Skeletal muscle satellite cell (primary cell): ENCODE results near the gene TOP3B.

Experiments used
- H3K27me3 ChIP-seq: 2 replicates; pipeline ENCODE4 v1.7.0; 2013; ENCODE audit warnings: low read length; ENCODE audit not compliant: control insufficient read depth, insufficient read depth
- H3K36me3 ChIP-seq: 2 replicates; pipeline ENCODE4 v1.7.0; 2013; ENCODE audit warnings: mild to moderate bottlenecking, control low read depth, low read length; ENCODE audit not compliant: insufficient read depth
- H3K4me1 ChIP-seq: 2 replicates; pipeline ENCODE4 v1.7.0; 2013; ENCODE audit warnings: low read length; ENCODE audit not compliant: control insufficient read depth, insufficient read depth
- H3K4me2 ChIP-seq: 2 replicates; pipeline ENCODE4 v1.7.0; 2013; ENCODE audit warnings: mild to moderate bottlenecking, low read length
- H3K4me3 ChIP-seq: 2 replicates; pipeline ENCODE4 v1.7.0; 2013; ENCODE audit warnings: low read length
- H3K9ac ChIP-seq: 2 replicates; pipeline ENCODE4 v1.7.0; 2013; ENCODE audit warnings: mild to moderate bottlenecking, low read depth, low read length, moderate library complexity
- H3K9me3 ChIP-seq: replicated peaks from 2 replicates; pipeline ENCODE4 v1.7.0; 2013; ENCODE audit warnings: mild to moderate bottlenecking, control low read depth, low read length

Gene TOP3B

DNA sequence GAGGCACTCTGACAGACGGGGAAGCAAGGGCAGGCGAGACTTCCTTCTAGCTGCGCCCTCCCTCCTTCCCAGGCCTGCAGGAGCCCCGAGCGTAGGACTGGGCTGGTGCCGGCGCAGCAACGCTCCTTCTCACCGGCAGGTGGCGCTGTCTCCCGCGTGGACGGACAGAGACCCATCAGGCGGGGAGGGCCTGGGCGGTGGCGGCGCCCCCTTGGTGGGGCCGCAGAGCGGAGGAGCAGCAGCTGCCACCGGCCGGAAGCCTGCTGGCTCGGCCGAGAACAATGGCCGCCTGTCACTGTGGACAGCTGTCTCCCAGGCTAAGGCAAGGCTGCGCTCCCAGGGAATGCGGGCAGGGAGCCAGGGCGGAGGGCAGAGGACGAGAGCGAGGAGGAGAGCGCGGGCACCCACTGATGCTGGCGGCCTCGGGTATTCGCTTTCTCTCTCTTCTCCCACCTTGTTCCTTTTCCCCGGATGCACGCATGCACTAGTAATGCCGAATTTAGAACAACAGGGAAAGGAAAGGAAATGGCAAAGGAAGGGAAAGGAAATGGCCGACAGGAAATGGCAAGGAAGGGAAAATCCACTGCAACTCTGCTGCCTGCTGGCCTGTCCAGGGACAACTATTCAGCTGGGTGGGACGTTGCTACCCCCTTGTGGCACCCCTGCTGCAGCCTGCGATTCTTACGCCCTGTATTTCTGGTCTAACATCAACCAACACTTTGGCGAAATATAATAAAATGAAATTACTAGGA lies 44.3 kb downstream of the TOP3B start:
- peaks cover 68% of the 10 kb centered on the region for H3K4me1 ChIP-seq
- peak overlapping the region; percentile 70 for H3K4me3 ChIP-seq
- peak overlapping the region; percentile 93 for H3K9ac ChIP-seq
- peaks cover 39% of the 10 kb centered on the region for H3K36me3 ChIP-seq
- no peaks in the 10 kb centered on the region for H3K27me3 ChIP-seq
- H3K9me3 ChIP-seq: no peaks in the 10 kb centered on the region
- H3K4me2 ChIP-seq: peak overlapping the region; percentile 90

GRCh38 chr22:21937821-21938070 lies 44.8 kb downstream of the TOP3B start:
- H3K27me3 ChIP-seq: no peaks in the 10 kb centered on the region
- peak overlapping the region; percentile 93 for H3K9ac ChIP-seq
- peaks cover 44% of the 10 kb centered on the region for H3K36me3 ChIP-seq
- H3K4me2 ChIP-seq: peak overlapping the region; percentile 90
- H3K4me1 ChIP-seq: peaks cover 63% of the 10 kb centered on the region
- H3K4me3 ChIP-seq: peak overlapping the region; percentile 70
- no peaks in the 10 kb centered on the region for H3K9me3 ChIP-seq

GRCh38 chr22:21937041-21937820 lies 45.4 kb downstream of the TOP3B start:
- H3K27me3 ChIP-seq: no peaks in the 10 kb centered on the region
- peaks cover 59% of the 10 kb centered on the region for H3K4me1 ChIP-seq
- peak overlapping the region; percentile 70 for H3K4me3 ChIP-seq
- peaks cover 49% of the 10 kb centered on the region for H3K36me3 ChIP-seq
- peak overlapping the region; percentile 90 for H3K4me2 ChIP-seq
- H3K9me3 ChIP-seq: no peaks in the 10 kb centered on the region
- H3K9ac ChIP-seq: peak overlapping the region; percentile 93

DNA sequence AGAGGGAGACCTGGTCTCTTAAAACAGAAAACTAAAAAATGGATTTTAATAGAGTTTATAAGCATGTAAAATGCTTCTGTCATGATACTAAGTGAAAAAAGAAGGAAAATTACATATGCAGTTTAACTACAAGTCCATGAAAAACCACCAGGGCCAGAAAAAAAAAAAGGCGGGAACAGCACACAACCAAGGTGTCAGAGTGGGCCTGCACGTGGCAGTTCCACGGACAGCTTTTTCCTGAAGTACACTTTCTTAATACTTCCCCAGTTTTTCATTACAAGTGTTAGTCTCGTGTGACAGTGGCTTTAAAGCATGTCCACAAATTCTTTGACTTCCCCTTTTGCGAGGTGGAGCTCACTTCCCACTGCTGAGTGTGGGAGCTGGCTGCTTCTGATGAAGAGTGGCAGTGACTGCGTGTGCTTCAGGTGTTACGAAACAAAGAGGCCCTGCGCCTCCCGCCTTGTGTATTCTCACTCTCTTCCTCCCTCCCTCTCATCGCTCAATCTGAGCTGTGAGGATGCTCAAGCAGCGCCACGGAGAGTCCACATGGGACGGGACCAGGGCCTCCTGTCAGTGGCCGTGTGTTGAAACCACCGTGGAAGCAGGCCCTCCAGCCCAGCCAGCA lies 46.3 kb downstream of the TOP3B start:
- Histone ChIP-seq H3K4me1 (peaks cover 49% of the 10 kb centered on the region), H3K9ac (peak overlapping the region; percentile 93), H3K4me3 (no peak overlapping the region), H3K27me3 (no peaks in the 10 kb centered on the region), H3K4me2 (no peak overlapping the region), H3K9me3 (no peaks in the 10 kb centered on the region), H3K36me3 (peaks cover 49% of the 10 kb centered on the region)

DNA sequence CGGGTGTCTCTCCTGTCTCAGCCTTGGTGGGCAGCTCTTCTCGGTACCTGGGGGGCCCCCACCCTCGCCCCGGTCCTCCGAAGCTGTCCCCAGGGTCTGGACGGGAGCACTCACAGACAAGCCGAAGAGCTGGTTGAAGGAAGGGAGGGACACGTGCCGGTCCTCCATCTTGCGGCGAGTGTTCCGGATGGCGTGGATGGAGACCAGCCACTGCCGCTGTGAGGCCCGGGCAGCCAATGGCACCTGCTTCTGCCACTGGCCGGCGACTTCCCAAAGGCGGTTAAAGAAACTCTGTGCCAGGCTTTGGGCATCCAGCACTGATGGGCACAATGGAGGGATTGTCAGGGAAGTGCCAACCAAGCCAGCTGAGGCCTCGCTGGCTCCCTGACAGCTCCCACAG lies 48.7 kb downstream of the TOP3B start:
- Histone ChIP-seq H3K9me3 (no peaks in the 10 kb centered on the region), H3K9ac (no peak overlapping the region), H3K4me3 (no peak overlapping the region), H3K4me1 (peaks cover 27% of the 10 kb centered on the region), H3K27me3 (no peaks in the 10 kb centered on the region), H3K36me3 (peaks cover 63% of the 10 kb centered on the region), H3K4me2 (no peak overlapping the region)

DNA sequence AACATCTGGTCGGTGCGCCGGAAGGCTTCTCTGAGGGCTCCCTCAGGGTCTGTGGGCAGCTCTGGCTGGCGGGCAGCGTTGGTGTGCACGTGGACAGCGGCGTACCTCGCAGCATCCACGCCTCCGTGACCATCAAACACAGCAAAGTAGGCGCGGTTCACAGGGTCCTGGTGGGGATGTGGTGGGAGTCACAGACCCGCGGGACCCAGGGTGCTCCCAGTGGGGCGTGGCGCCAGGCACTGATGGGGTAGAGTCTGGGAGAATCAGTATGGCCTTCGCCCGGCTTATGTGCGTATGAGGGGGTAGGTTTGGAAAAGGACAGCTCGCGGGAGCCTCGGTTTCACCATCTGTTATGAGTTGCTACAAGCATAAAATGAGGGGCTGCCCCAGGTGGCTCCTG lies 49.2 kb downstream of the TOP3B start:
- Histone ChIP-seq H3K9ac (no peak overlapping the region), H3K4me3 (no peak overlapping the region), H3K27me3 (no peaks in the 10 kb centered on the region), H3K4me2 (no peak overlapping the region), H3K4me1 (peaks cover 23% of the 10 kb centered on the region), H3K9me3 (no peaks in the 10 kb centered on the region), H3K36me3 (peaks cover 68% of the 10 kb centered on the region)

GRCh38 chr22:21932347-21932746 lies 50.2 kb downstream of the TOP3B start:
- Histone ChIP-seq H3K36me3 (peaks cover 73% of the 10 kb centered on the region), H3K9ac (no peak overlapping the region), H3K4me3 (no peak overlapping the region), H3K4me1 (peaks cover 13% of the 10 kb centered on the region), H3K9me3 (no peaks in the 10 kb centered on the region), H3K27me3 (no peaks in the 10 kb centered on the region), H3K4me2 (no peak overlapping the region)

- H3K4me2 ChIP-seq: no peak overlapping the region
- H3K36me3 ChIP-seq: peaks cover 75% of the 10 kb centered on the region
- no peak overlapping the region for H3K9ac ChIP-seq
- H3K9me3 ChIP-seq: no peaks in the 10 kb centered on the region
- no peak overlapping the region for H3K4me3 ChIP-seq
- H3K27me3 ChIP-seq: no peaks in the 10 kb centered on the region
- H3K4me1 ChIP-seq: no peaks in the 10 kb centered on the region
Measured at GRCh38 chr22:21931056-21931455, 51.5 kb downstream of the TOP3B start.

GRCh38 chr22:21929253-21929652 lies 53.3 kb downstream of the TOP3B start:
- Histone ChIP-seq H3K9me3 (no peaks in the 10 kb centered on the region), H3K4me3 (no peak overlapping the region), H3K4me2 (no peak overlapping the region), H3K4me1 (no peaks in the 10 kb centered on the region), H3K9ac (no peak overlapping the region), H3K27me3 (no peaks in the 10 kb centered on the region), H3K36me3 (peaks cover 73% of the 10 kb centered on the region)

DNA sequence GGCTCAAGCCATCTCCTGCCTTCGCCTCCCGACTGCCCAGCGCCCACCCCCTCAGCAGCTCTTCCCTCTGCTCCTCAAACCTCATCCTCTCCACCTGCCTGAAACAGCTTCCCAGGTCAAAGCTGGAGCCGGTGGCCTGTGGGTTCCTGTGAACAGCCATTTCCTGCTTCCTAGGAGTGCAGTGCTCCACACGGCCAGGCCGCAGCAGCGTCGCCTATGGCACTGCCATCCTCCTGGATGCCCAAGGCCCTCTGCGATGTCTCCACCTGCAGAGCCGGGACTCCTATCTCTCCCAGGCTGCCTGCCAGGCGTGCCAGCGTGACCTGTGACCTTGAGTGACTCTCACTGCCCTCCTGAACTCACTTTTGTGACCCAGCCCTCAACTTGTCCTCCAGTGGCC lies 54.5 kb downstream of the TOP3B start:
- no peaks in the 10 kb centered on the region for H3K9me3 ChIP-seq
- no peak overlapping the region for H3K9ac ChIP-seq
- H3K4me2 ChIP-seq: no peak overlapping the region
- H3K27me3 ChIP-seq: no peaks in the 10 kb centered on the region
- no peaks in the 10 kb centered on the region for H3K4me1 ChIP-seq
- H3K4me3 ChIP-seq: no peak overlapping the region
- peaks cover 65% of the 10 kb centered on the region for H3K36me3 ChIP-seq

DNA sequence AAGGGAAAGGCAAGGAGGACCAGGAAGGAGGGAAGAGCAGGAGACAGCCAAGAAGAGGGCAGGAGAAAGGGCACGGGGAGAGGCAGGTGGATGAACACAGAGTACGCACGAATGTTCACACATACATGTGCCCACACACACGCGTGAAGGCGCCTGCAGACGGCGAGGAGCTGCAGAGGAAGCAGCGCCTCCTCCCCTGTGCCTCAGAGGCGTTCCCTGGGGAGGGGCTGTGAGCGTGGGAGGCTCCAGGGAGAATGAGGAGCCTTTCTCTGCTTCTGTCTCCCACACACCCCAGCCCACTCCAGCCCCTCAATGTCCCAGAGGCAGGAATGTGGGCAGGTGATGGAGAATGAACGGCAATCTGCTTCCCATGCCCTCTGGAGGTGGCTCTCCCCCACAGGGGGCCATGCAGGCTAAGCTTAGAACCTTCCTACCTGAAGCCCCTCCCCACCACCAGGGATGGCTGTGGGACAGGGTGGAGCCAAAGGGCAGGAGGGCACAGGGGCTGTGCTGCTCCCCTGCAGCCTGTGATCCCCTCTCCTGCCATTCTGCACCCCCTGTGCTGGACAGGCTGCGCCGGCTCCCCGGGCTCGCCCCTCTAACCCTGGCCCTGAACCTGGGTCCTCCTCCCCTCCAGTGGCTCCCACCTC lies 55.3 kb downstream of the TOP3B start:
- Histone ChIP-seq H3K9ac (no peak overlapping the region), H3K9me3 (no peaks in the 10 kb centered on the region), H3K36me3 (peaks cover 58% of the 10 kb centered on the region), H3K4me1 (no peaks in the 10 kb centered on the region), H3K4me2 (no peak overlapping the region), H3K27me3 (no peaks in the 10 kb centered on the region), H3K4me3 (no peak overlapping the region)
